ENCODE results near the gene DMD. TPM values are rescaled to one million over a fixed set of nuclear protein-coding genes. Genes with fewer than 3 reads are reported as not detected.

The DMD gene
- total and polyA plus RNA-seq, 2 of the 13 experiments (the other 11 are each of a cell fraction or from before 2014, with no cell fraction given): 17.6 to 25.9 TPM

GRCh38 chrX:31114858-31115257, 2096.5 kb downstream of the DMD start (continued):
- TF ChIP-seq ZNF800 (CRISPR knock-in tag; IDR thresholded peaks at IDR 0.05) (no peak), ZNF710 (CRISPR knock-in tag; IDR thresholded peaks at IDR 0.05; ENCODE audit: borderline replicate concordance) (no peak), ETV6 (CRISPR knock-in tag; conservative IDR thresholded peaks at IDR 0.05) (no peak)

GRCh38 chrX:31112226-31112999, 2098.9 kb downstream of the DMD start:
- in situ Hi-C loops (cut with HindIII; ENCODE audit: extremely low pct_ligation_motif_present, low pct_unique_long_range_greater_than_20kb) (no loop called here), intact Hi-C loops (cut with micrococcal nuclease; ENCODE audit: unreplicated experiment) (no loop called here)
- POLR2A ChIA-PET: no interaction called here
- Histone ChIP-seq H3K4me2 (ENCODE audit: low read depth, low read length) (no peak overlapping the region), H4K20me1 (ENCODE audit: insufficient read depth, low read length) (no peaks in the 10 kb centered on the region), H3K9ac (ENCODE audit: insufficient read depth, low read depth, low read length) (no peak overlapping the region), H2AFZ (ENCODE audit: low read length) (no peak overlapping the region), H3K4me1 (ENCODE audit: insufficient read depth, low read length) (no peaks in the 10 kb centered on the region), H3K79me2 (ENCODE audit: insufficient read depth, low read length) (no peaks in the 10 kb centered on the region), H3K4me3 (replicated peaks in 1 of 3; ENCODE audit: insufficient read depth in 1 of 3, low read depth in 2 of 3, low read length in 3 of 3) (no peak overlapping the region), H3K36me3 (replicated peaks in 1 of 2; ENCODE audit: control insufficient read depth in 1 of 2, insufficient read depth in 2 of 2, low read length in 2 of 2) (no peaks in the 10 kb centered on the region), H3K27me3 (ENCODE audit: control insufficient read depth in 1 of 2, insufficient read depth in 2 of 2, low read length in 2 of 2) (no peaks in the 10 kb centered on the region), H3K9me3 (ENCODE audit: low read length) (no peaks in the 10 kb centered on the region), H3K27ac (ENCODE audit: extremely low read length, insufficient read depth, low read length) (no peak overlapping the region)
- DNase-seq (ENCODE audit: low spot score) (no peak), ATAC-seq (no peak), FAIRE-seq (no peak)
- BruUV-seq (replicated peaks): no TSS peak
- 23% methylated on average over 5 of the region's 5 CpGs for WGBS (ENCODE audit: low lambda C conversion rate)
- CTCF ChIA-PET (ENCODE audit: low intra/inter-chr PET ratio, low total read pairs): no interaction called here
- TF ChIP-seq GABPA (IDR thresholded peaks at IDR 0.05; ENCODE audit: low read depth, low read length) (no peak), GABPA (CRISPR knock-in tag; IDR thresholded peaks at IDR 0.05; ENCODE audit: low read depth) (no peak), TBP (CRISPR knock-in tag; IDR thresholded peaks at IDR 0.05) (no peak), EZH2 (conservative IDR thresholded peaks at IDR 0.05; ENCODE audit: low read depth, low read length) (no peak), LRRFIP1 (CRISPR knock-in tag; conservative IDR thresholded peaks at IDR 0.05) (no peak), NFRKB (IDR thresholded peaks at IDR 0.05) (no peak), PAWR (CRISPR knock-in tag; IDR thresholded peaks at IDR 0.05; ENCODE audit: borderline replicate concordance) (no peak), SNRNP70 (IDR thresholded peaks at IDR 0.05; ENCODE audit: low read depth, low read length) (no peak), ZXDC (CRISPR knock-in tag; IDR thresholded peaks at IDR 0.05) (no peak)

Data from HepG2 (cell line).